ENCODE data around the gene PDCL3. TPM values are rescaled to one million over a fixed set of nuclear protein-coding genes. Genes with fewer than 3 reads are reported as not detected.

Gene PDCL3
- total RNA-seq, 1 experiment from 2014 or later, result 24.2 TPM

- Mint-ChIP-seq H3K27ac (ENCODE audit: low read depth, unreplicated experiment) (no peak overlapping the region), H3K27me3 (ENCODE audit: insufficient read depth, unreplicated experiment) (no peaks in the 10 kb centered on the region), H3K4me1 (ENCODE audit: insufficient read depth, unreplicated experiment) (no peaks in the 10 kb centered on the region), H3K36me3 (ENCODE audit: insufficient read depth, unreplicated experiment) (no peaks in the 10 kb centered on the region), H3K9me3 (ENCODE audit: unreplicated experiment) (no peaks in the 10 kb centered on the region), H3K4me3 (ENCODE audit: unreplicated experiment) (no peak overlapping the region)
- DNase-seq (ENCODE audit: unreplicated experiment), result no peak
- POLR2A ChIA-PET, result no interaction called here
- TF ChIP-seq CTCF (IDR thresholded peaks at IDR 0.05; ENCODE audit: unreplicated experiment), result no peak
- no TSS peak for BruUV-seq (replicated peaks)
- CTCF ChIA-PET, result no interaction called here
- intact Hi-C loops (cut with micrococcal nuclease), result no loop called here
These were observed 7.9 kb upstream of the PDCL3 start for GRCh38 chr2:100554798-100555407.

GRCh38 chr2:100556746-100557145 lies 6.0 kb upstream of the PDCL3 start:
- ChIA-PET POLR2A (no interaction called here), CTCF (interaction anchor here (0.5 to 0.7 kb wide), 2 partner anchors 156 to 284 kb away, joined by 3 read pairs; no protein-coding TSS in a partner anchor)
- TF ChIP-seq CTCF (IDR thresholded peaks at IDR 0.05; ENCODE audit: unreplicated experiment), result no peak
- Mint-ChIP-seq H3K36me3 (ENCODE audit: insufficient read depth, unreplicated experiment) (no peaks in the 10 kb centered on the region), H3K27ac (ENCODE audit: low read depth, unreplicated experiment) (no peak overlapping the region), H3K27me3 (ENCODE audit: insufficient read depth, unreplicated experiment) (no peaks in the 10 kb centered on the region), H3K4me1 (ENCODE audit: insufficient read depth, unreplicated experiment) (no peaks in the 10 kb centered on the region), H3K4me3 (ENCODE audit: unreplicated experiment) (no peak overlapping the region), H3K9me3 (ENCODE audit: unreplicated experiment) (no peaks in the 10 kb centered on the region)
- BruUV-seq (replicated peaks), result no TSS peak
- intact Hi-C loops (cut with micrococcal nuclease), result no loop called here
- no peak for DNase-seq (ENCODE audit: unreplicated experiment)

- Mint-ChIP-seq H3K4me1 (ENCODE audit: insufficient read depth, unreplicated experiment) (no peaks in the 10 kb centered on the region), H3K27ac (ENCODE audit: low read depth, unreplicated experiment) (no peak overlapping the region), H3K27me3 (ENCODE audit: insufficient read depth, unreplicated experiment) (no peaks in the 10 kb centered on the region), H3K36me3 (ENCODE audit: insufficient read depth, unreplicated experiment) (peaks cover 14% of the 10 kb centered on the region), H3K4me3 (ENCODE audit: unreplicated experiment) (no peak overlapping the region), H3K9me3 (ENCODE audit: unreplicated experiment) (no peaks in the 10 kb centered on the region)
- DNase-seq (ENCODE audit: unreplicated experiment), result no peak
- no TSS peak for BruUV-seq (replicated peaks)
- CTCF ChIA-PET, result no interaction called here
- intact Hi-C loops (cut with micrococcal nuclease), result loop anchor here (10.0 kb wide), 1 partner anchor 136 kb away; no protein-coding TSS in a partner anchor
- POLR2A ChIA-PET, result interaction anchor here (0.6 kb wide), 2 partner anchors 143 to 326 kb away, joined by 3 read pairs; partner anchors contain the start of gene CHST10
- no peak for TF ChIP-seq CTCF (IDR thresholded peaks at IDR 0.05; ENCODE audit: unreplicated experiment)
These were observed 2.5 kb upstream of the PDCL3 start for GRCh38 chr2:100560216-100560830.

- H3K4me1 Mint-ChIP-seq (ENCODE audit: insufficient read depth, unreplicated experiment), result no peaks in the 10 kb centered on the region
- no peak for DNase-seq (ENCODE audit: unreplicated experiment)
- no peaks in the 10 kb centered on the region for H3K27me3 Mint-ChIP-seq (ENCODE audit: insufficient read depth, unreplicated experiment)
- POLR2A ChIA-PET, result no interaction called here
- peaks cover 18% of the 10 kb centered on the region for H3K36me3 Mint-ChIP-seq (ENCODE audit: insufficient read depth, unreplicated experiment)
- no peak overlapping the region for H3K27ac Mint-ChIP-seq (ENCODE audit: low read depth, unreplicated experiment)
- intact Hi-C loops (cut with micrococcal nuclease), result loop anchor here (10.0 kb wide), 1 partner anchor 136 kb away; no protein-coding TSS in a partner anchor
- no TSS peak for BruUV-seq (replicated peaks)
- no peak for TF ChIP-seq CTCF (IDR thresholded peaks at IDR 0.05; ENCODE audit: unreplicated experiment)
- CTCF ChIA-PET, result interaction anchor here (0.6 to 1.6 kb wide), 4 partner anchors 133 to 985 kb away, joined by 3 to 4 read pairs (median 3); no protein-coding TSS in a partner anchor
- H3K4me3 Mint-ChIP-seq (ENCODE audit: unreplicated experiment), result no peak overlapping the region
- H3K9me3 Mint-ChIP-seq (ENCODE audit: unreplicated experiment), result no peaks in the 10 kb centered on the region
These were observed 1.6 kb upstream of the PDCL3 start for GRCh38 chr2:100561191-100561590.
